ENCODE data around the gene ALKBH5.

The ALKBH5 gene

DNA sequence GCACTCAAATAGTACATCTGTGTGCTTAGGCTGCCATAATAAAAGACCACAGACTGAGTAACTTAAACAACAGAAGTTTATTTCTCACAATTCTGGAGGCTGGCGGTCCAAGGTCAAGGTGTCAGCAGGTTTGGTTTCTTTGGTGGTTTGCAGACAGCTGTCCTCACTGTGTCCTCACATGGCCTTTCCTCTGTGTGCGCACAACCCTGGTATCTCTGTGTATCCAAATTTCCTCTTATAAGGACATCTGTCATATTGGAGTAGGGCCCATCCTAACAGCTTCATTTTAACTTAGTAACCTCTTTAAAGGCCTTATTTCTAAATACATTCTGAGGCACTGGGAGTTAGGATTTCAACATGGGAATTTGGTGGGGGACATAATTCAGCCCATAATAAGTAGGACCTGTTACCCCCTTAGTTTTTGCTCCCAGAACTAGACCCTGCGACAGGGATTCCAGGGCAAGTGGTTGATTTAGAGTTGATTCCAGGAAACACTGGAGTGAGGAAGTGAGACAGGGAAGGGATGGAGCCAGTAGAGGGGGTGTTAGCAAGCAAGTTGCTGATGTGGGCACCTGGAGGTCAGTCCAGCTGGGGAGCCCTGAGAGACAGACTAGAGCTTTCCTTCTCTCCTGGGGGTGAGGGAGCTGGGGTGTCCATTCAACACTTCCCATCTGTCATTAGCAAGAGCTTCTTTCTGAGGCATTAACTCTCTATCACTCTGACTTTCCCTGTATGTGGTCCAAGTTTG lies 10.9 kb upstream of the ALKBH5 start:
- Histone ChIP-seq H3K4me2 (no peak overlapping the region), H3K9ac (no peak overlapping the region), H3K36me3 (no peaks in the 10 kb centered on the region), H3K27ac (no peak overlapping the region), H3K9me3 (no peaks in the 10 kb centered on the region), H4K20me1 (no peaks in the 10 kb centered on the region), H3K27me3 (no peaks in the 10 kb centered on the region), H3K4me3 (no peak overlapping the region), H3K4me1 (peaks cover 12% of the 10 kb centered on the region)
- no peak for TF ChIP-seq Cebpa-rat (IDR thresholded peaks at IDR 0.05)

- no peak overlapping the region for H3K4me2 ChIP-seq
- no peak for TF ChIP-seq Cebpa-rat (IDR thresholded peaks at IDR 0.05)
- H3K27ac ChIP-seq = no peak overlapping the region
- H3K27me3 ChIP-seq = no peaks in the 10 kb centered on the region
- no peak overlapping the region for H3K4me3 ChIP-seq
- no peaks in the 10 kb centered on the region for H3K36me3 ChIP-seq
- no peaks in the 10 kb centered on the region for H4K20me1 ChIP-seq
- H3K4me1 ChIP-seq = peaks cover 12% of the 10 kb centered on the region
- no peak overlapping the region for H3K9ac ChIP-seq
- no peaks in the 10 kb centered on the region for H3K9me3 ChIP-seq
Measured at GRCh38 chr17:18173740-18174139, 9.9 kb upstream of the ALKBH5 start.

GRCh38 chr17:18176176-18176575 lies 7.5 kb upstream of the ALKBH5 start:
- peak overlapping the region; percentile 1; the same call in 1 of the 2 replicates for H3K4me2 ChIP-seq

DNA sequence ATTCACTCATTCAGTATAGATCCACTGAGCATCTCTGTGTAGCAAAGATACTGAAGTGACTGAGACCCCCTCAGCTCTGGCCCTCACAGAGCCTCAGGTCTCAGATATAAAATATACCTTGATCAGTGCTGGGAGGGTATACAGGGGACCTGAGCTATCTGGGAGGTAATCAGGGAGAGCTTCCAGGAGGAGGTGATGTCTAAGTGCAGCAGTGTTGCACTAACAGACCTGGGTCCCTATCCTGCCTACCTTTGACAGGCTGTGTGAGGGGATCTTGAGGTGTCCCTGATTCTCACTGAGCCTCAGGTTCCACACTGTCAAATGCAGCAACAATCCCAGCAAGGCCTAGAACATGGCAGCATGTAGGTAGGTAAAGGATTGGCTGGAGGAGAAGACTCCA lies 6.5 kb upstream of the ALKBH5 start:
- Histone ChIP-seq H3K4me2 (no peak overlapping the region), H3K36me3 (no peaks in the 10 kb centered on the region), H3K27ac (no peak overlapping the region), H3K9ac (no peak overlapping the region), H4K20me1 (no peaks in the 10 kb centered on the region), H3K4me3 (no peak overlapping the region), H3K4me1 (peaks cover 25% of the 10 kb centered on the region), H3K9me3 (no peaks in the 10 kb centered on the region), H3K27me3 (no peaks in the 10 kb centered on the region)
- no peak for TF ChIP-seq Cebpa-rat (IDR thresholded peaks at IDR 0.05)

More at GRCh38 chr17:18176176-18176575, 7.5 kb upstream of the ALKBH5 start:
- no peak for TF ChIP-seq Cebpa-rat (IDR thresholded peaks at IDR 0.05)
- H3K4me3 ChIP-seq = no peak overlapping the region
- no peaks in the 10 kb centered on the region for H4K20me1 ChIP-seq
- H3K36me3 ChIP-seq = no peaks in the 10 kb centered on the region
- no peaks in the 10 kb centered on the region for H3K9me3 ChIP-seq
- no peak overlapping the region for H3K9ac ChIP-seq
- peaks cover 16% of the 10 kb centered on the region for H3K4me1 ChIP-seq
- no peak overlapping the region for H3K27ac ChIP-seq
- H3K27me3 ChIP-seq = no peaks in the 10 kb centered on the region

DNA sequence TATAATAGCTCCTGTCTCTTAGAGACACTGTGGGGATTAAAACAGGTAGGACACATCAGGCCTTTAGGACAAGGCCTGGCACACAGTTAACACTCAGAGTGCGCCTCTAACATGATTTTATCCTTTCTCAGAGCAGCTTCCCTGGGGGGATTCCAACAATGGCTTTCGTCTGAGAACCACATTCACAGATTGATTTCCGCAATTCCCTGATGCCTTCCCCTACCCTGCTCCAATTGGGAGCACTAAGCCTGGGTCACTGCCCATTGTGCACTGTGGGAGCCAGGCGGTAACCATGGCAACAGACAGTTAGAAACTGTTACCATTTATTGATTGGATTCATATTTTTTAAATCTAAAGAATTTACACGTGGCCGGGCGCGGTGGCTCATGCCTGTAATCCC lies 5.9 kb upstream of the ALKBH5 start:
- Histone ChIP-seq H3K4me3 (no peak overlapping the region), H3K9me3 (no peaks in the 10 kb centered on the region), H3K4me1 (peaks cover 31% of the 10 kb centered on the region), H3K27me3 (no peaks in the 10 kb centered on the region), H3K27ac (no peak overlapping the region), H3K4me2 (no peak overlapping the region), H3K36me3 (no peaks in the 10 kb centered on the region), H3K9ac (no peak overlapping the region), H4K20me1 (no peaks in the 10 kb centered on the region)
- no peak for TF ChIP-seq Cebpa-rat (IDR thresholded peaks at IDR 0.05)

GRCh38 chr17:18179196-18179595 lies 4.4 kb upstream of the ALKBH5 start:
- no peaks in the 10 kb centered on the region for H3K9me3 ChIP-seq
- no peak overlapping the region for H3K9ac ChIP-seq
- peaks cover 4% of the 10 kb centered on the region for H4K20me1 ChIP-seq
- no peak overlapping the region for H3K4me2 ChIP-seq
- no peak for TF ChIP-seq Cebpa-rat (IDR thresholded peaks at IDR 0.05)
- peaks cover 31% of the 10 kb centered on the region for H3K4me1 ChIP-seq
- H3K27me3 ChIP-seq = no peaks in the 10 kb centered on the region
- no peak overlapping the region for H3K27ac ChIP-seq
- H3K36me3 ChIP-seq = no peaks in the 10 kb centered on the region
- no peak overlapping the region for H3K4me3 ChIP-seq

- H3K27me3 ChIP-seq = no peaks in the 10 kb centered on the region
- H3K4me1 ChIP-seq = peaks cover 31% of the 10 kb centered on the region
- no peak for TF ChIP-seq Cebpa-rat (IDR thresholded peaks at IDR 0.05)
- H4K20me1 ChIP-seq = peaks cover 10% of the 10 kb centered on the region
- no peak overlapping the region for H3K27ac ChIP-seq
- no peaks in the 10 kb centered on the region for H3K9me3 ChIP-seq
- H3K36me3 ChIP-seq = no peaks in the 10 kb centered on the region
- no peak overlapping the region for H3K4me3 ChIP-seq
- no peak overlapping the region for H3K9ac ChIP-seq
- H3K4me2 ChIP-seq = no peak overlapping the region
Measured at GRCh38 chr17:18179804-18180203, 3.8 kb upstream of the ALKBH5 start.

DNA sequence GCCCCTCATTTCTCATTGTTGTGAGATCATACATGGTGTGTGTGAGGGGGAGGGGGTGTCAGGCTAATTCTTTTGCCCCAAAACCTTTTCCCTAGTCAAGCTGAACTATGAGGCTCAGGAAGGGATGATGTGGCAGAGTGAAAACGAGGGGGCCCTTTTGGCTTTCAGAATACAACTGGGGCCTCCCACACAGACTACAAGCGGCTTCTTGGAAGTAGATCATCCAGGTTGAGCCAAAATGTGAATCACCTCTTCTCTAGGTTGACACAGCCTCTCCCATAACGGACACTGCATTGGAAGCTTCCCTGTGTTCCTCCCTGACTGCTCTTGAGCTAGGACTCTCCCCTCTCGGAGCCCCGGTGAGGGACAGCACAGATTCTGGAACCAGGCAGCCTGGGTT lies 2.3 kb upstream of the ALKBH5 start:
- H3K4me2 ChIP-seq = peak overlapping the region; percentile 86; the same call in 1 of the 2 replicates
- no peaks in the 10 kb centered on the region for H3K27me3 ChIP-seq
- no peak for TF ChIP-seq Cebpa-rat (IDR thresholded peaks at IDR 0.05)
- no peak overlapping the region for H3K9ac ChIP-seq
- H3K4me3 ChIP-seq = no peak overlapping the region
- H4K20me1 ChIP-seq = peaks cover 25% of the 10 kb centered on the region
- H3K36me3 ChIP-seq = no peaks in the 10 kb centered on the region
- no peak overlapping the region for H3K27ac ChIP-seq
- no peaks in the 10 kb centered on the region for H3K9me3 ChIP-seq
- H3K4me1 ChIP-seq = peaks cover 32% of the 10 kb centered on the region

DNA sequence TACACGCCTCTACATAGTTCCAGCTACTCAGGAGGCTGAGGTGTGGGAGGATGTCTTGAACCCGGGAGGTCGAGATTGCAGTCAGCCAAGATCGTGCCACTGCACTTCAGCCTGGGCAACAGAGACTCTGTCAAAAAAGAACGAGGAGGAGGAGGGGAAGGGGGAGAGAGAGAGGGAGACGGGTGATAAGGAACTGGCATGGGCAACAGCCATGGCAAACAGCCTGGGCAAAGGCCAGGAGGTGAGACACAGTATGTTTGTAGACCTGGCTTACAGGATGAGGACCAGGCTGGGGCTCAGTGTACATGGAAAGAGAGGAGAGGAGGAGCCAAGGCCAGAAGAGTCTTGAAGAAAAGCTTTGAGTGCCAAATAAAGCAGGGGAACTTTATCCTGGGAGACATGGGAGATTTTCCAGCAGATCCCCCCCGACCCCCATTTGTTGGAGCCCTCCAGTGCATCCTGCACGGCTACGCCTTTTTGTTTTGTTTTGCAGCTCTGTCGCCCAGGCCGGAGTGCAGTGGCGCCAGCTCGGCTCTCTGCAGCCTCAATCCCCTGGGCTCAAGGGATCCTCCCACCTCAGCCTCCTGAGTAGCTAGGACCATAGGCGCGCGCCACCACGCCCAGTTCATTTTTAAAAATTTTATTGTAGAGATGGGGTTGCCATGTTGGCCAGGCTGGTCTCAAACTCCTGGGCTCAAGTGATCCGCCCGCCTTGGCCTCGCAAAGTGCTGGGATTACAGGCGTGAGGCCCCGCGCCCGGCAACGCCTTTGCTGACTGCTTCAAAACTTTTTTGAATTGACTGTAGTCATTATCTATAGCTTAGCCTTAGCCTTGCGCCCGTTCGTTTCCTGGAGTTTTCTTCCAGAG lies 1.3 kb upstream of the ALKBH5 start:
- H4K20me1 ChIP-seq = peaks cover 35% of the 10 kb centered on the region
- H3K4me2 ChIP-seq = peak overlapping the region; percentile 86
- no peaks in the 10 kb centered on the region for H3K9me3 ChIP-seq
- no peaks in the 10 kb centered on the region for H3K27me3 ChIP-seq
- peak overlapping the region; percentile 97 for H3K27ac ChIP-seq
- H3K36me3 ChIP-seq = peaks cover 8% of the 10 kb centered on the region
- H3K4me1 ChIP-seq = peaks cover 38% of the 10 kb centered on the region
- H3K4me3 ChIP-seq = peak overlapping the region; percentile 86
- peak overlapping the region; percentile 95 for H3K9ac ChIP-seq
- TF ChIP-seq Cebpa-rat (IDR thresholded peaks at IDR 0.05) = no peak

DNA sequence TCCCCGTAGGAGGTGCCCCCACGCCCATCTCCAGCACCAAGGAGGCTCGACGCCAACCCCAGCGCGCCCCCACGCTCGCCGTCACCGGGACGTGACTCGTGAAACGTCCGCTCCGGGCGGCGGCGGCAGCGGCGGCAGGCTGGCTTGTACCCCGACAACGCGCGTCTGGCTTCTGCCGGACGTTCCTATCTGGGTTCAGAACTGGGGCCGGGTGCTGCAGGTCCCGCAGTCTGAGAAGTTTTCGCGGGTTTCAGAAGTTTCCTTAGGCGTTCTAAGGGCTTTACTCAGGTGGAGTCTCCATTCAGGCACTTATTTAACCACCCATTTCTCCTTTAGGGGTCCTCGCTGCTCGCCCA lies 672 bp upstream of the ALKBH5 start:
- no peak for TF ChIP-seq Cebpa-rat (IDR thresholded peaks at IDR 0.05)
- peak overlapping the region; percentile 86 for H3K4me2 ChIP-seq
- H3K4me3 ChIP-seq = peak overlapping the region; percentile 86
- H3K9me3 ChIP-seq = no peaks in the 10 kb centered on the region
- H3K27ac ChIP-seq = peak overlapping the region; percentile 97
- H3K4me1 ChIP-seq = peaks cover 44% of the 10 kb centered on the region
- no peaks in the 10 kb centered on the region for H3K27me3 ChIP-seq
- peak overlapping the region; percentile 95 for H3K9ac ChIP-seq
- peaks cover 14% of the 10 kb centered on the region for H3K36me3 ChIP-seq
- H4K20me1 ChIP-seq = peaks cover 41% of the 10 kb centered on the region

All from BLaER1 (cell line).